ENCODE measurements around the gene REV3L.

Gene REV3L

DNA sequence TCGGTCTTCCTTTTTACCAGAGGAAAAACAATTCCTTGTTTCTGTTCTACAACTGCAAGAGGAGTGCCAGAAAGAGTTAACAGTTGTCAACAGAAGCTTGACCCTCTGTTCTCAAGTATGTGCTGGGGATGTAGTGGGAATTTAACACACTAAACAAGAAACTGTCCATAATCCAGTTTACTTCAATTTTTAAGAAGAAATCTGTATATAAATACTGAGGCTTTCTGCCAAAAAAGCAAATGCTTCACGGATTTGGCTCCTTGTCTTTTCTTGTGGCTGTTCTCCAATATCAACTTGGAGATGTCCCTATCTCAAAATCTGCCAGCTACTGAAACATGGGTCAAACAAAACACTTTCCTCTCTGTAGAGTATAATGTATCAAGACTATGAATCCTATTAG is 26.8 kb downstream of the REV3L start:
- no peak for DNase-seq
- no peaks in the 10 kb centered on the region for H3K27me3 ChIP-seq
- H3K27ac ChIP-seq: no peak overlapping the region
- intact Hi-C loops (cut with DNase I; ENCODE audit: low total_unique reads): no loop called here
- TF ChIP-seq, protein P1, sequence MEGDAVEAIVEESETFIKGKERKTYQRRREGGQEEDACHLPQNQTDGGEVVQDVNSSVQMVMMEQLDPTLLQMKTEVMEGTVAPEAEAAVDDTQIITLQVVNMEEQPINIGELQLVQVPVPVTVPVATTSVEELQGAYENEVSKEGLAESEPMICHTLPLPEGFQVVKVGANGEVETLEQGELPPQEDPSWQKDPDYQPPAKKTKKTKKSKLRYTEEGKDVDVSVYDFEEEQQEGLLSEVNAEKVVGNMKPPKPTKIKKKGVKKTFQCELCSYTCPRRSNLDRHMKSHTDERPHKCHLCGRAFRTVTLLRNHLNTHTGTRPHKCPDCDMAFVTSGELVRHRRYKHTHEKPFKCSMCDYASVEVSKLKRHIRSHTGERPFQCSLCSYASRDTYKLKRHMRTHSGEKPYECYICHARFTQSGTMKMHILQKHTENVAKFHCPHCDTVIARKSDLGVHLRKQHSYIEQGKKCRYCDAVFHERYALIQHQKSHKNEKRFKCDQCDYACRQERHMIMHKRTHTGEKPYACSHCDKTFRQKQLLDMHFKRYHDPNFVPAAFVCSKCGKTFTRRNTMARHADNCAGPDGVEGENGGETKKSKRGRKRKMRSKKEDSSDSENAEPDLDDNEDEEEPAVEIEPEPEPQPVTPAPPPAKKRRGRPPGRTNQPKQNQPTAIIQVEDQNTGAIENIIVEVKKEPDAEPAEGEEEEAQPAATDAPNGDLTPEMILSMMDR (IDR thresholded peaks at IDR 0.05): no peak
- H3K4me3 ChIP-seq: no peak overlapping the region
- H3K9me3 ChIP-seq: peaks cover 0 to 7% (median 0%) of the 10 kb centered on the region in 3 donors
- H3K4me1 ChIP-seq: peaks cover 0 to 22% (median 7%) of the 10 kb centered on the region in 4 donors
- H3K36me3 ChIP-seq: peaks cover 7 to 18% (median 15%) of the 10 kb centered on the region in 3 donors

DNA sequence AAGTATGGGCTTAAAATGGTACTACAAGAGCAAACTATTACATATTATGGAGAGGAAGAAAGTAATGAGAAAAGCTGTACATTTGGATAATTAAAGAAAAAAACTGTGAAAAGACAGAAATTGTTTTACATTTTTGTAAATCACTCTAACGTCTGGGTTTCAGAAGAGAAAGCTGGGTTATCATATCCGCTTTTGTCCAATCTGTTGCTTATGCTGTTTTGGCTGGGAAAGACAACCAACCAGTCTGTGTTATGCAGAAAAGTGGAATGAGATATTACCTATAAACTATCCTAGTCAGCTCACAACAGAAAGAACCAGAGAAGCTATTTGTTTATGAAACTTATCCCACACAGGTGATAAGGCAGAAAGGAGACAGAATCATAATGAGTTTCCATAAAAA is 32.4 kb downstream of the REV3L start:
- peaks cover 0 to 14% (median 9%) of the 10 kb centered on the region in 4 donors for H3K4me1 ChIP-seq
- no peaks in the 10 kb centered on the region for H3K36me3 ChIP-seq
- no peaks in the 10 kb centered on the region for H3K9me3 ChIP-seq
- intact Hi-C loops (cut with DNase I; ENCODE audit: low total_unique reads): no loop called here
- H3K27me3 ChIP-seq: no peaks in the 10 kb centered on the region
- H3K27ac ChIP-seq: no peak overlapping the region
- no peak for DNase-seq
- TF ChIP-seq, protein P1 (IDR thresholded peaks at IDR 0.05): no peak
- no peak overlapping the region for H3K4me3 ChIP-seq

DNA sequence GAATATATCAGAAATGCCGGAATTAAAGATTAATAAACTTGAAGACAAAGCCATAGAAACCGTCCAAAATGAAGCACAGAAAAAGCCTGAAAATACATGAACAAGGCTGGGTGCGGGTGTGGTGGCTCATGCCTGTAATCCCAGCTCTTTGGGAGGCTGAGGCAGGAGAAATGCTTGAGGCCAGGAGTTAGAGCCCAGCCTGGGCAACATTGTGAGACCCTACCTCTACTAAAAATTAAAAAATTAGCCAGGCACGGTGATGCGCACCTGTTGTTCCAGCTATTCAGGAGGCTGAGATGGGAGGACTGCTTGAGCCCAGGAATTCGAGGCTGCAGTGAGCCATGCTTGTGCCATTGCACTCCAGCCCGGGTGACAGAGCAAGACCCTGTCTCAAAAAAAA is 32.9 kb downstream of the REV3L start:
- Histone ChIP-seq H3K4me1 (peaks cover 0 to 14% (median 9%) of the 10 kb centered on the region in 4 donors), H3K4me3 (no peak overlapping the region), H3K27me3 (no peaks in the 10 kb centered on the region), H3K9me3 (no peaks in the 10 kb centered on the region), H3K27ac (no peak overlapping the region), H3K36me3 (no peaks in the 10 kb centered on the region)
- no peak for DNase-seq
- TF ChIP-seq, protein P1 (IDR thresholded peaks at IDR 0.05): no peak
- intact Hi-C loops (cut with DNase I; ENCODE audit: low total_unique reads): no loop called here

DNA sequence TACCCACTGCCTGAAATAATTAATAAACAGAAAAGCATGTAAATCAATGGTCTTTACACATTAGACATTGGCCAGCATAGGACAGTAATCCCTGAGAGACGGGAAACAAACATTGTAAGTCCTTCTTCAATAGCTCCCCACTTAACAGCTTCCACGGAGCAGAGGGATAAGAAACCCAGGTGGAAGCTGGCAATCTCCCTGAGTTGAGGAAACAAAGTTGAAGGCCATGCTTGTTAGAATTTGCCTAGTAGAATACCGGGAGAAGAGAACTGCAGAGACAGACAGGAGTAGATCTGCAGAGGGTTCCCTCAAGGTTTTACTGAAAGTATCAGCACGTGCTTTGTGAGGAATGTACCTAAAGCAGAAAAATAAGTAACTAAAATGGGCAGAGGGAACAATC is 33.9 kb downstream of the REV3L start:
- Histone ChIP-seq H3K27me3 (no peaks in the 10 kb centered on the region), H3K4me3 (no peak overlapping the region), H3K9me3 (no peaks in the 10 kb centered on the region), H3K27ac (no peak overlapping the region), H3K4me1 (peaks cover 0 to 14% (median 9%) of the 10 kb centered on the region in 4 donors), H3K36me3 (no peaks in the 10 kb centered on the region)
- DNase-seq: no peak
- TF ChIP-seq, protein P1 (IDR thresholded peaks at IDR 0.05): no peak
- intact Hi-C loops (cut with DNase I; ENCODE audit: low total_unique reads): no loop called here

DNA sequence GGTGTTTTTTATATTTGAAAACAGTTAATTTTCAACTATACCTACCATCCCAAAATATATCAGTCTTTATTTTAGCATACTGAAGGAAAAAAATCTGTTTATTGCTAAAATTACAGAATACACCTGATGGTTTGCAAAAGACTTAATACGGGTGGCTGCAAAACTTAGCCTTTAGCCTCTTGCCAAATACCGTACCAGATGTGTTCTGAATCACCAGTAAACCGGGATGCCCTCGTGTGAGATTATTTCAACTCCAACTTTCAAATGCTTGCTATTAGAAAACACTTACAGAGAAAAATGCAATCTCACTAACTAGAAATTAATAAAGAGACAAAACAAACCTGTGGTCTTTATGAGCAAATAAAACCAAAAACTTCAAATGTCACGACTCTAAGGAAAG is 36.0 kb downstream of the REV3L start:
- TF ChIP-seq, protein P1 (IDR thresholded peaks at IDR 0.05): no peak
- Histone ChIP-seq H3K9me3 (no peaks in the 10 kb centered on the region), H3K27me3 (no peaks in the 10 kb centered on the region), H3K27ac (no peak overlapping the region), H3K36me3 (no peaks in the 10 kb centered on the region), H3K4me3 (no peak overlapping the region), H3K4me1 (peaks cover 0 to 14% (median 9%) of the 10 kb centered on the region in 4 donors)
- DNase-seq: no peak
- intact Hi-C loops (cut with DNase I; ENCODE audit: low total_unique reads): no loop called here

DNA sequence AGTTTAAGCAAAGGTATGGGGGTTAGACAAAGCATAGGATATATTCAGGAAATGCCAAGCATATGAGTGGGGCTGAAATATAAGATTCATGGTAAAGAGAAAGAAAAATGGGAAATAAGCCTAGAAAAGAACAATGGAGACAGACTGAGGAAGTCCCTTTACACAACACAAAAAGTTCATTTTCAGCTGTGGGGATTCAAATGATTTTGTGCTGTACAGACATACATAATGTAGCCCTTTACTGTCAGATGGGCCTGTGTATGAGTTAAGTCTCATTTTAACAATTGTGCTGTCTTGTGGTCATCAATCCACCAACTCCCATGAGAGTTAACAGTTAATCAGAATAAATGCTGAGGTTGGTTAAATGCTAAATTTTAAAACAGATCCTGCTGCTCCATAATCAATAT is 37.2 kb downstream of the REV3L start:
- no peaks in the 10 kb centered on the region for H3K27me3 ChIP-seq
- H3K4me1 ChIP-seq: peaks cover 0 to 6% (median 3%) of the 10 kb centered on the region in 4 donors
- H3K27ac ChIP-seq: no peak overlapping the region
- DNase-seq: no peak
- no peak overlapping the region for H3K4me3 ChIP-seq
- intact Hi-C loops (cut with DNase I; ENCODE audit: low total_unique reads): no loop called here
- H3K36me3 ChIP-seq: no peaks in the 10 kb centered on the region
- TF ChIP-seq, protein P1 (IDR thresholded peaks at IDR 0.05): no peak
- no peaks in the 10 kb centered on the region for H3K9me3 ChIP-seq

Data from tibial artery (tissue), 4 donors.